ENCODE results near the gene LRP1-AS.

The LRP1-AS gene

GRCh38 chr12:57143454-57143853 lies 4.0 kb downstream of the LRP1-AS start (continued):
- TF ChIP-seq ESRRG (CRISPR knock-in tag; IDR thresholded peaks at IDR 0.05) (no peak), SNAI2 (CRISPR knock-in tag; IDR thresholded peaks at IDR 0.05) (no peak), CSRNP3 (CRISPR knock-in tag; IDR thresholded peaks at IDR 0.05) (no peak), ZFP30 (CRISPR knock-in tag; IDR thresholded peaks at IDR 0.05) (no peak), PPARA (CRISPR knock-in tag; IDR thresholded peaks at IDR 0.05; ENCODE audit: borderline replicate concordance) (no peak), ZNF70 (CRISPR knock-in tag; IDR thresholded peaks at IDR 0.05) (no peak), ARNTL (CRISPR knock-in tag; IDR thresholded peaks at IDR 0.05; ENCODE audit: borderline replicate concordance, low read depth) (no peak), ZNF8 (CRISPR knock-in tag; IDR thresholded peaks at IDR 0.05) (no peak)

- ATAC-seq = no peak
Measured at GRCh38 chr12:57142727-57143126, 4.7 kb downstream of the LRP1-AS start.

GRCh38 chr12:57142121-57142520 lies 5.3 kb downstream of the LRP1-AS start:
- ATAC-seq = no peak
- no peak for TF ChIP-seq ZNF8 (CRISPR knock-in tag; IDR thresholded peaks at IDR 0.05)
- TF ChIP-seq ZFP3 (CRISPR knock-in tag; IDR thresholded peaks at IDR 0.05) = no peak
- no peak for TF ChIP-seq ZNF565 (CRISPR knock-in tag; conservative IDR thresholded peaks at IDR 0.05; ENCODE audit: low read depth)
- TF ChIP-seq ESRRG (CRISPR knock-in tag; IDR thresholded peaks at IDR 0.05) = no peak

More at GRCh38 chr12:57142727-57143126, 4.7 kb downstream of the LRP1-AS start:
- no peak for TF ChIP-seq RARB (CRISPR knock-in tag; IDR thresholded peaks at IDR 0.05)
- TF ChIP-seq ZNF8 (CRISPR knock-in tag; IDR thresholded peaks at IDR 0.05) = no peak
- TF ChIP-seq ZFP3 (CRISPR knock-in tag; IDR thresholded peaks at IDR 0.05) = no peak
- no peak for TF ChIP-seq ESRRG (CRISPR knock-in tag; IDR thresholded peaks at IDR 0.05)
- TF ChIP-seq TCF4 (CRISPR knock-in tag; IDR thresholded peaks at IDR 0.05; ENCODE audit: borderline replicate concordance) = no peak

GRCh38 chr12:57141249-57141648 lies 6.2 kb downstream of the LRP1-AS start:
- no peak for ATAC-seq
- TF ChIP-seq PATZ1 (CRISPR knock-in tag; IDR thresholded peaks at IDR 0.05; ENCODE audit: borderline replicate concordance) (no peak), TOX (CRISPR knock-in tag; IDR thresholded peaks at IDR 0.05; ENCODE audit: borderline replicate concordance) (no peak), ARNTL (CRISPR knock-in tag; IDR thresholded peaks at IDR 0.05; ENCODE audit: borderline replicate concordance, low read depth) (no peak), BACH2 (CRISPR knock-in tag; IDR thresholded peaks at IDR 0.05; ENCODE audit: borderline replicate concordance) (no peak), CSDC2 (CRISPR knock-in tag; IDR thresholded peaks at IDR 0.05) (no peak), ZNF70 (CRISPR knock-in tag; IDR thresholded peaks at IDR 0.05) (no peak), TCF4 (CRISPR knock-in tag; IDR thresholded peaks at IDR 0.05; ENCODE audit: borderline replicate concordance) (no peak)

- TF ChIP-seq ZFP3 (CRISPR knock-in tag; IDR thresholded peaks at IDR 0.05) = no peak
- TF ChIP-seq CSDC2 (CRISPR knock-in tag; IDR thresholded peaks at IDR 0.05) = no peak
- TF ChIP-seq ESRRG (CRISPR knock-in tag; IDR thresholded peaks at IDR 0.05) = no peak
- no peak for TF ChIP-seq ZC3H10 (CRISPR knock-in tag; IDR thresholded peaks at IDR 0.05)
- no peak for TF ChIP-seq ZNF8 (CRISPR knock-in tag; IDR thresholded peaks at IDR 0.05)
- no peak for ATAC-seq
Measured at GRCh38 chr12:57139796-57140649, 7.4 kb downstream of the LRP1-AS start.

- TF ChIP-seq TSHZ2 (CRISPR knock-in tag; IDR thresholded peaks at IDR 0.05) = no peak
- no peak for TF ChIP-seq CSDC2 (CRISPR knock-in tag; IDR thresholded peaks at IDR 0.05)
- no peak for TF ChIP-seq ISL1 (CRISPR knock-in tag; IDR thresholded peaks at IDR 0.05)
- no peak for ATAC-seq
Measured at GRCh38 chr12:57138526-57139272, 8.7 kb downstream of the LRP1-AS start.

All from SK-N-SH treated with all-trans-retinoic acid at 6 μM for 48 hours (cell line).